Left lung (tissue), 10 donors: ENCODE results near the gene TCEA2. TPM values are rescaled to one million over a fixed set of nuclear protein-coding genes. Genes with fewer than 3 reads are reported as not detected.

Source experiments
- ATAC-seq: fragments of 200-7000 bp; cut with Tn5 transposase; one replicate; pipeline ENCODE4 v1.9.1; 2020; ENCODE audit warnings: moderate library complexity
- DNase-seq, 4 donors: peaks; one replicate each; pipeline ENCODE4 v3.0.0-alpha.2; 2013 to 2020
- H3K27ac ChIP-seq, 2 donors: fragments of 200-600 bp; sonication (generic) in 1 of 2; one replicate each; pipeline versions ENCODE4 v1.5.0 to v1.8.0; 2020 to 2021
- H3K27me3 ChIP-seq, 2 donors: fragments of 200-600 bp; sonication (generic) in 1 of 2; one replicate each; pipeline versions ENCODE4 v1.5.0 to v1.8.0; 2020 to 2021
- H3K36me3 ChIP-seq, 2 donors: fragments of 200-600 bp; sonication (generic) in 1 of 2; one replicate each; pipeline versions ENCODE4 v1.5.0 to v1.8.0; 2020 to 2021
- H3K4me1 ChIP-seq, 2 donors: fragments of 200-600 bp; one replicate each; pipeline ENCODE4 v1.8.0; 2021
- H3K4me3 ChIP-seq, 2 donors: fragments of 200-600 bp; sonication (generic) in 1 of 2; one replicate each; pipeline versions ENCODE4 v1.5.0 to v1.8.0; 2020 to 2021; ENCODE audit warnings: mild to moderate bottlenecking in 1 of 2
- H3K9me3 ChIP-seq, 2 donors: fragments of 200-600 bp; sonication (generic) in 1 of 2; one replicate each; pipeline versions ENCODE4 v1.5.0 to v1.8.0; 2020 to 2021
- intact Hi-C, 2 donors: fragments of 100-400 bp; cut with DNase I; formaldehyde crosslinking; loops; one replicate each; pipeline versions ENCODE4 v1.11.2 to v1.14.2; 2022
- polyA plus RNA-seq, 6 donors: library from polyadenylated mRNA; unstranded; fragments of 120-200 nt; gene quantifications; one replicate each; pipeline ENCODE4 v1.2.1, GENCODE V29; 2013; ENCODE audit not compliant: insufficient read length in 6 of 6
- total RNA-seq, 2 donors: library from RNA; stranded (reverse); fragmentation: NEBNext Ultra II Directional; extraction: Animal tissue kit (Norgen Biotek cat#: 25700); gene quantifications; one replicate each; pipeline ENCODE4 v1.2.1, GENCODE V29; 2021
- TF ChIP-seq, protein P1 (sequence below), 2 donors: fragments of 200-600 bp; sonication (generic) in 1 of 2; IDR thresholded peaks; one replicate each; pipeline versions ENCODE4 v1.5.0 to v1.8.0; 2021; ENCODE audit warnings: antibody characterized with exemption in 2 of 2
- donor health status: DM: no; HTN: yes; CAD: no.
- donor health status: DM: no; HTN: no; CAD: no.

Gene TCEA2
- total and polyA plus RNA-seq, 8 donors, result 31.2 to 93.0 (median 75.9) TPM

DNA sequence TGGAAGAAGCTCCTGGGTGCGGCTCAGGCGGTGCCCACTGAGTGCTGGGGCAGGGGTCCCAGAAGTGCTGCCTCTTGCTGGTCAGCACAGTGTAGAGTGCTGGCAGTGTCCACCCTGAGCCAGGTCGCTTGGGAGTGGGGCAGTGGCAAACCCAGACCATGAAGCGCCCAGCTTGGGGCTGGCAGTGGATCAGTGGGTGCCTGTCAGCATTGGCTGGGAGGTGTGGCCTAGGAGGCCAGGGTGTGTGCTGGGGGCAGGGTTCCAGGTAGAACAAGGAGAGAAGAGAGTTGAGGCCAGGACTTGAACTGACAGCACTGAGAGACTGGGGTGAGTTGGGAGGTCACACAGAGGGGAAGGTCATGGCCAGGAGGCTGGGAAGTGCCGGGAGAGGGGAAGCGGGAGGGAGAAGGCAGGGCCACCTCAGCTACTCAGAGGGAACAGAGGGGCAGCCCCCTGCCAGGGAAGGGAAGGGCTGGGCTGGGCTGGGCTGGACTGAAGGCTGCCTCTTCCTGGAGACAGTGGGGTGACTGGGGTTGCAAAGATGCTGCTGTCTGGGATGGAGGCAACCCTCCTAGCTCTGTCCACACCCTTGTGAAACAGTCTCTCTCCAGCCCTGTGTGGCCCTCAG lies 4.1 kb downstream of the TCEA2 start:
- Histone ChIP-seq H3K4me1 (peaks cover 15 to 41% of the 10 kb centered on the region in 2 donors), H3K4me3 (no peak overlapping the region), H3K27ac (no peak overlapping the region), H3K27me3 (no peaks in the 10 kb centered on the region), H3K36me3 (peaks cover 0 to 8% of the 10 kb centered on the region in 2 donors), H3K9me3 (no peaks in the 10 kb centered on the region)
- ATAC-seq, result no peak
- TF ChIP-seq, protein P1, sequence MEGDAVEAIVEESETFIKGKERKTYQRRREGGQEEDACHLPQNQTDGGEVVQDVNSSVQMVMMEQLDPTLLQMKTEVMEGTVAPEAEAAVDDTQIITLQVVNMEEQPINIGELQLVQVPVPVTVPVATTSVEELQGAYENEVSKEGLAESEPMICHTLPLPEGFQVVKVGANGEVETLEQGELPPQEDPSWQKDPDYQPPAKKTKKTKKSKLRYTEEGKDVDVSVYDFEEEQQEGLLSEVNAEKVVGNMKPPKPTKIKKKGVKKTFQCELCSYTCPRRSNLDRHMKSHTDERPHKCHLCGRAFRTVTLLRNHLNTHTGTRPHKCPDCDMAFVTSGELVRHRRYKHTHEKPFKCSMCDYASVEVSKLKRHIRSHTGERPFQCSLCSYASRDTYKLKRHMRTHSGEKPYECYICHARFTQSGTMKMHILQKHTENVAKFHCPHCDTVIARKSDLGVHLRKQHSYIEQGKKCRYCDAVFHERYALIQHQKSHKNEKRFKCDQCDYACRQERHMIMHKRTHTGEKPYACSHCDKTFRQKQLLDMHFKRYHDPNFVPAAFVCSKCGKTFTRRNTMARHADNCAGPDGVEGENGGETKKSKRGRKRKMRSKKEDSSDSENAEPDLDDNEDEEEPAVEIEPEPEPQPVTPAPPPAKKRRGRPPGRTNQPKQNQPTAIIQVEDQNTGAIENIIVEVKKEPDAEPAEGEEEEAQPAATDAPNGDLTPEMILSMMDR (IDR thresholded peaks at IDR 0.05), result no peak
- intact Hi-C loops, result no loop called here
- no peak for DNase-seq

DNA sequence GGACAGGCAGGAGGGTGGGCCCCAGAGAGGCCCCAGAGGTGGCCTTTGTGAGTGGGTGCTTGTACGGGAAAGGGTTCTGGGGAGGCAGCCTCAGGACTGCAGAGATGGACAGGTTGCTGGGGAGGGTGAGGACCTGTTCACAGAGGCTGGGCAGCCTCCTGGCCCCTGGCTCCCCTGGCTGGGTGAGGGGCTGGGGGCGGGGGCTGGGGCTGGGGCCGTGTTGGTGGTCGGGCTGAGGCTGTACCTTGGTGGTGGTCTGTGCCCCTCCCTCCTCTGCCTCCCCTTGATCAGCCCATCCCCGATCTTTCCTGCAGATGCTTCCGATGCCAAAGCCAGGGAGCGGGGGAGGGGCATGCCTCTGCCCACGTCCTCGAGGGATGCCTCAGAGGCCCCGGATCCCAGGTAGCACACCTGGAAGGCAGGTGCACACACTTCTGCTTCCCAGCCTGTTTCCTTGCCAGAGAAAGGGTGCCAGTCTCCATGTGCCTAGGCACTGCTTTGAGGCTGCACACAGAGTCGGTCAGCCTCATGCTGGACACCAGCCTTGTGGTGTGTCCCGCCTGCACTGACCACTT lies 4.8 kb downstream of the TCEA2 start:
- DNase-seq, result no peak
- intact Hi-C loops, result no loop called here

DNA sequence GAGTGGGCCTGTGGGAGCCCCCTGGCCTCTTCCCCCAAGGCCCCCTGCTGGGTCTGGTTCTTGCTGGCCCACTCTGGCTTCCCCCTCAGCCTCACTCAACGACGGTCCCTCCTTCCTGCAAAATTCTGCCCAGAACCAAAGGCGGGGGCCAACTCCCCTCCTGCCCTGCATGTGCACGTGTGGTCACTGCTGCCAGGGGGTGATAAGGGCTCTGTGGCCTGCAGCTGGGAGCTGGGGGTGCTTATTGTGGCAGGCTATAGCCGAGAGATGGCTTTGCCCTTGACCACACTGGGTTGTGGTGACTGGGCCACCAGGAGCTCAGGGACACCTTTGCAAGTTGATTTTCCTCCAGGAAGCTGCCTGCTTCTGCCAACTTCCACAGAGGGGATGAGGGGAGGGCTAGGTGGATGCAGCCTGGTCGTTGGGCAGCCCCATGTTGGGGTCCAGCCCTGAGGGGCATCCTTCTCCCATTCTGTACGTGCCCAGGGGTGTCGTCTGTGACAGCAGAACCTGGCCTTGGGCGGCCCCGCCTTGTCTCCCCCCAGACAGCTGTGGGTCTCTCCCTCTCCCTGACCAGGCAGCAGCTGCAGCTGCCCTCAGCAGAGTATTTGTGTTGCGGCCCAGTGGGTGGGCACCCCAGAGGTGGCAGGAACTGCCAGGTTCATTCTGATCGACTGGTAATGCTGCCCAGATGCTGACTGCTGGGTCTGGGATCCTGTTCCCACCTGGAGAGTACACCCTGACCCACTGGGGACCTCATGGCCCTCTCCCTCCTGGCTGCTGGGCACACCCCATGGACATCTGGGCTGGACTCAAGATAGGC lies 5.6 kb downstream of the TCEA2 start:
- Histone ChIP-seq H3K4me1 (peaks cover 10 to 30% of the 10 kb centered on the region in 2 donors), H3K9me3 (no peaks in the 10 kb centered on the region), H3K4me3 (no peak overlapping the region), H3K27me3 (no peaks in the 10 kb centered on the region), H3K36me3 (peaks cover 0 to 23% of the 10 kb centered on the region in 2 donors), H3K27ac (no peak overlapping the region)
- TF ChIP-seq, protein P1 (IDR thresholded peaks at IDR 0.05), result no peak
- ATAC-seq, result no peak
- no peak for DNase-seq
- intact Hi-C loops, result no loop called here

More for the DNA sequence above, 4.8 kb downstream of the TCEA2 start:
- H3K27ac ChIP-seq, result no peak overlapping the region
- TF ChIP-seq, protein P1 (IDR thresholded peaks at IDR 0.05), result no peak
- no peak for ATAC-seq
- H3K36me3 ChIP-seq, result peaks cover 0 to 15% of the 10 kb centered on the region in 2 donors
- no peaks in the 10 kb centered on the region for H3K9me3 ChIP-seq
- H3K4me3 ChIP-seq, result no peak overlapping the region
- H3K4me1 ChIP-seq, result peaks cover 10 to 35% of the 10 kb centered on the region in 2 donors
- H3K27me3 ChIP-seq, result no peaks in the 10 kb centered on the region

DNA sequence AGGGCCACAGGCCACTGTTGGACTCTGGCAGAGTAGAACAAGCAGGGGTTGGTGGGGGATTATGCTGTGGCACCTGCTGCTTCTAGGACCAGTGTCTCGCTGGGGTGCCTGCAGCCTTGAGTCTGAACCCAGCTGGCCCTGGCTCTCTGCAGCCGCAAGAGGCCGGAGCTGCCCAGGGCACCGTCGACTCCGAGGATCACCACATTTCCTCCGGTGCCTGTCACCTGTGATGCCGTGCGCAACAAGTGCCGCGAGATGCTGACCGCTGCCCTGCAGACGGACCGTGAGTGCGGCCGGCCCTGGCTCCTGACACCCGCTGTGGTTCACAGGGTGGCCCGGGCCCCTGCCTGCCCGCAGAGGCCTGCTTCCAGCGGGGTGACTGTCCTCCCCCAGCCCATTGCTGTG lies 6.2 kb downstream of the TCEA2 start:
- TF ChIP-seq, protein P1 (IDR thresholded peaks at IDR 0.05), result no peak
- Histone ChIP-seq H3K9me3 (no peaks in the 10 kb centered on the region), H3K27ac (no peak overlapping the region), H3K27me3 (no peaks in the 10 kb centered on the region), H3K4me1 (peaks cover 4 to 24% of the 10 kb centered on the region in 2 donors), H3K4me3 (no peak overlapping the region), H3K36me3 (peaks cover 0 to 29% of the 10 kb centered on the region in 2 donors)
- ATAC-seq, result no peak
- no peak for DNase-seq
- intact Hi-C loops, result no loop called here
